HCT116 (cell line): ENCODE measurements around the gene PFN2. TPM values are rescaled to one million over a fixed set of nuclear protein-coding genes. Genes with fewer than 3 reads are reported as not detected.

ENCODE experiments used
- ATAC-seq: fragments of 200-7000 bp; cut with Tn5 transposase; 2 replicates; pipeline ENCODE4 v1.9.1; 2020; ENCODE audit warnings: mild to moderate bottlenecking, moderate library complexity
- BruUV-seq: library from RNA; stranded (reverse); fragments of 400-500 nt; replicated peaks from 2 replicates; lab custom pipeline; 2021; lab: Mats Ljungman, UMichigan
- CTCF ChIA-PET: fragments of 300-600 bp; sonication (Branson Sonifier 250); formaldehyde crosslinking; loops from one replicate; lab custom pipeline; 2021; ENCODE audit warnings: antibody characterized with exemption; lab: Charles Lee
- POLR2A ChIA-PET: fragments of 300-600, 350-600 bp; sonication (Branson Sonifier 250); formaldehyde crosslinking; loops from one replicate; lab custom pipeline; 2021; ENCODE audit warnings: antibody characterized with exemption; lab: Charles Lee
- RAD21 ChIA-PET, 2 experiments: fragments of 300-600 bp; sonication (Branson Sonifier 250); formaldehyde crosslinking; loops; one replicate each; lab custom pipeline; 2023; ENCODE audit warnings: low total read pairs in 2 of 2; ENCODE audit not compliant: uncharacterized antibody in 2 of 2, unreplicated experiment in 2 of 2, low non-redundant PET in 1 of 2; lab: Charles Lee
- DNase-seq: peaks from one replicate; pipeline ENCODE4 v3.0.0-alpha.2; 2010; ENCODE audit warnings: low read depth, low spot score
- H2AFZ ChIP-seq: fragments of 200-600 bp; shearing (Covaris generic), sonication (generic); 2 replicates; pipeline ENCODE4 v1.6.1; 2017; ENCODE audit warnings: low read depth, mixed run types, mixed read lengths, antibody characterized with exemption, low read length; ENCODE audit not compliant: poor library complexity, severe bottlenecking
- H3K27ac ChIP-seq: 2 replicates; pipeline ENCODE4 v1.5.1; 2012; ENCODE audit warnings: low read depth, low read length
- H3K27me3 ChIP-seq: fragments of 200-600 bp; sonication (generic); 2 replicates; pipeline ENCODE4 v1.6.1; 2016; ENCODE audit warnings: mixed run types, low read length, mixed read lengths; ENCODE audit not compliant: insufficient read depth
- H3K36me3 ChIP-seq, 2 experiments: fragments of 200-500 bp in 1 of 2; fragments of 200-600 bp in 1 of 2; sonication (Bioruptor generic) in 1 of 2; sonication (generic) in 1 of 2; 2 replicates each; pipeline versions ENCODE4 v1.5.1 to v1.6.1; 2014 to 2016; ENCODE audit warnings: low read length in 2 of 2, inconsistent platforms in 1 of 2, mixed read lengths in 1 of 2, mixed run types in 1 of 2; ENCODE audit not compliant: insufficient read depth in 2 of 2, control insufficient read depth in 1 of 2
- H3K4me1 ChIP-seq, 2 experiments: fragments of 200-600 bp in 1 of 2; sonication (generic) in 1 of 2; 2 replicates each; pipeline versions ENCODE4 v1.5.1 to v1.6.1; 2012 to 2017; ENCODE audit warnings: low read length in 2 of 2, inconsistent platforms in 1 of 2, mild to moderate bottlenecking in 1 of 2, mixed read lengths in 1 of 2, mixed run types in 1 of 2, moderate library complexity in 1 of 2; ENCODE audit not compliant: insufficient read depth in 2 of 2, control insufficient read depth in 1 of 2
- H3K4me2 ChIP-seq: fragments of 200-600 bp; sonication (generic); 2 replicates; pipeline ENCODE4 v1.6.1; 2017; ENCODE audit warnings: mixed run types, low read length, mixed read lengths
- H3K4me3 ChIP-seq, 2 experiments: fragments of 200-600 bp in 1 of 2; sonication (generic) in 1 of 2; replicated peaks in 1 of 2; 2 replicates each; pipeline ENCODE4 v1.5.1; 2011 to 2016; ENCODE audit warnings: low read length in 2 of 2, control low read depth in 1 of 2, low read depth in 1 of 2, mild to moderate bottlenecking in 1 of 2, mixed read lengths in 1 of 2, mixed run types in 1 of 2
- H3K79me2 ChIP-seq: fragments of 200-600 bp; sonication (generic); 2 replicates; pipeline ENCODE4 v1.6.1; 2017; ENCODE audit warnings: mild to moderate bottlenecking, mixed run types, low read length, moderate library complexity, mixed read lengths; ENCODE audit not compliant: insufficient read depth
- H3K9ac ChIP-seq: fragments of 200-600 bp; sonication (generic); 2 replicates; pipeline ENCODE4 v1.6.1; 2016; ENCODE audit warnings: low read length, mixed read lengths
- H3K9me2 ChIP-seq: fragments of 200-600 bp; sonication (generic), shearing (Covaris generic); 2 replicates; pipeline ENCODE4 v1.6.1; 2017; ENCODE audit warnings: mixed run types, mild to moderate bottlenecking, moderate library complexity; ENCODE audit not compliant: insufficient read depth
- H3K9me3 ChIP-seq, 2 experiments: fragments of 200-500 bp in 1 of 2; fragments of 200-600 bp in 1 of 2; sonication (Bioruptor generic) in 1 of 2; sonication (generic) in 1 of 2; 2 replicates each; pipeline ENCODE4 v1.6.1; 2014 to 2017; ENCODE audit warnings: low read length in 2 of 2, mixed read lengths in 2 of 2, inconsistent platforms in 1 of 2, low read depth in 1 of 2, mild to moderate bottlenecking in 1 of 2, mixed run types in 1 of 2, moderate library complexity in 1 of 2; ENCODE audit not compliant: control insufficient read depth in 1 of 2, insufficient read depth in 1 of 2
- H4K20me1 ChIP-seq: fragments of 200-600 bp; sonication (generic), shearing (Covaris generic); 2 replicates; pipeline ENCODE4 v1.6.1; 2017; ENCODE audit warnings: mixed run types, mild to moderate bottlenecking, moderate library complexity; ENCODE audit not compliant: insufficient read depth
- ATF3 ChIP-seq: IDR thresholded peaks from 2 replicates; pipeline ENCODE4 v1.6.1; 2012
- CBX3 ChIP-seq: IDR thresholded peaks from 2 replicates; pipeline ENCODE4 v1.6.1; 2012; ENCODE audit warnings: low read depth
- CEBPB ChIP-seq: IDR thresholded peaks from 2 replicates; pipeline ENCODE4 v1.6.1; 2012; ENCODE audit warnings: low read depth
- EGR1 ChIP-seq: IDR thresholded peaks from 2 replicates; pipeline ENCODE4 v1.6.1; 2012; ENCODE audit warnings: low read depth
- ELF1 ChIP-seq: IDR thresholded peaks from 2 replicates; pipeline ENCODE4 v1.6.1; 2012; ENCODE audit warnings: low read depth, borderline replicate concordance
- EZH2 ChIP-seq: fragments of 200-600 bp; sonication (generic); IDR thresholded peaks from 2 replicates; pipeline ENCODE4 v1.6.1; 2017; ENCODE audit warnings: antibody characterized with exemption, mixed run types
- EZH2phosphoT487 ChIP-seq: fragments of 200-600 bp; IDR thresholded peaks from 2 replicates; pipeline ENCODE4 v1.6.1; 2018; ENCODE audit warnings: antibody characterized with exemption, borderline replicate concordance
- FOSL1 ChIP-seq: IDR thresholded peaks from 2 replicates; pipeline ENCODE4 v1.6.1; 2012; ENCODE audit warnings: low read depth
- JUND ChIP-seq: IDR thresholded peaks from 2 replicates; pipeline ENCODE4 v1.6.1; 2012
- MAX ChIP-seq: IDR thresholded peaks from 2 replicates; pipeline ENCODE4 v1.6.1; 2012
- POLR2A ChIP-seq: IDR thresholded peaks from 2 replicates; pipeline ENCODE4 v1.7.0; 2011; ENCODE audit warnings: borderline replicate concordance; ENCODE audit not compliant: insufficient read depth, insufficient read length; ENCODE audit errors: extremely low read depth
- POLR2AphosphoS5 ChIP-seq: IDR thresholded peaks from 2 replicates; pipeline ENCODE4 v1.6.1; 2011; ENCODE audit warnings: mild to moderate bottlenecking, low read depth, low read length, moderate library complexity
- SP1 ChIP-seq: IDR thresholded peaks from 2 replicates; pipeline ENCODE4 v1.6.1; 2012; ENCODE audit warnings: low read depth
- SRF ChIP-seq: IDR thresholded peaks from 2 replicates; pipeline ENCODE4 v1.6.1; 2012; ENCODE audit warnings: low read depth
- TCF7L2 ChIP-seq: IDR thresholded peaks from 2 replicates; pipeline ENCODE4 v1.7.0; 2011; ENCODE audit warnings: borderline replicate concordance, inconsistent platforms; ENCODE audit not compliant: insufficient read depth, insufficient read length; ENCODE audit errors: extremely low read depth
- YY1 ChIP-seq: IDR thresholded peaks from 2 replicates; pipeline ENCODE4 v1.6.1; 2011; ENCODE audit warnings: low read length, low read depth, moderate library complexity, mild to moderate bottlenecking; ENCODE audit not compliant: insufficient replicate concordance; ENCODE audit errors: extremely low read depth
- ZFX ChIP-seq: fragments of 450-650 bp; IDR thresholded peaks from 2 replicates; pipeline ENCODE4 v1.6.1; 2017
- ZNF274 ChIP-seq: fragments of 200-500 bp; sonication (Bioruptor generic); IDR thresholded peaks from 2 replicates; pipeline ENCODE4 v1.6.1; 2014; ENCODE audit warnings: mild to moderate bottlenecking, low read depth, low read length, inconsistent platforms
- intact Hi-C: fragments of 100-400 bp; cut with micrococcal nuclease; formaldehyde crosslinking; loops from 2 replicates; pipeline ENCODE4 v1.10.0; 2022
- total RNA-seq: library from RNA; stranded (reverse); gene quantifications from one replicate; pipeline ENCODE4 v1.2.1, GENCODE V29; 2021; ENCODE audit not compliant: unreplicated experiment

Gene PFN2
- total RNA-seq, 1 experiment from 2014 or later, result 131 TPM

GRCh38 chr3:149999421-149999820, 28.7 kb upstream of the PFN2 start:
- no peaks in the 10 kb centered on the region for H3K9me2 ChIP-seq
- H3K27ac ChIP-seq, result no peak overlapping the region
- peaks cover 5 to 6% of the 10 kb centered on the region in 2 experiments; a peak in 2 of 4 replicates for H3K9me3 ChIP-seq
- no TSS peak for BruUV-seq
- no peaks in the 10 kb centered on the region for H3K27me3 ChIP-seq
- H2AFZ ChIP-seq, result no peak overlapping the region
- RAD21 ChIA-PET, result no interaction called here
- ATAC-seq, result no peak
- no peaks in the 10 kb centered on the region for H3K4me1 ChIP-seq
- DNase-seq, result no peak
- POLR2A ChIA-PET, result no interaction called here
- no peak overlapping the region for H3K4me3 ChIP-seq
- no peaks in the 10 kb centered on the region for H4K20me1 ChIP-seq
- TF ChIP-seq EZH2phosphoT487 (no peak), ELF1 (no peak), SRF (no peak), EZH2 (no peak), CBX3 (no peak), MAX (no peak), CEBPB (no peak), ATF3 (no peak), JUND (no peak), FOSL1 (no peak), YY1 (no peak), ZFX (no peak)
- H3K36me3 ChIP-seq, result no peaks in the 10 kb centered on the region
- CTCF ChIA-PET, result no interaction called here
- no peak overlapping the region for H3K9ac ChIP-seq
- no peaks in the 10 kb centered on the region for H3K79me2 ChIP-seq
- intact Hi-C loops, result no loop called here
- no peak overlapping the region for H3K4me2 ChIP-seq

- Histone ChIP-seq H3K4me1 (no peaks in the 10 kb centered on the region), H3K27me3 (no peaks in the 10 kb centered on the region), H3K36me3 (no peaks in the 10 kb centered on the region), H3K9me2 (no peaks in the 10 kb centered on the region), H3K9ac (no peak overlapping the region), H4K20me1 (no peaks in the 10 kb centered on the region), H3K9me3 (peaks cover 5 to 6% of the 10 kb centered on the region in 2 experiments; a peak in 2 of 4 replicates), H3K27ac (no peak overlapping the region), H2AFZ (no peak overlapping the region), H3K4me3 (no peak overlapping the region), H3K4me2 (no peak overlapping the region), H3K79me2 (no peaks in the 10 kb centered on the region)
- no peak for TF ChIP-seq EGR1
- no peak for TF ChIP-seq ZNF274
- TF ChIP-seq POLR2AphosphoS5, result no peak
- no peak for TF ChIP-seq SP1
- TF ChIP-seq ELF1, result no peak
- no peak for TF ChIP-seq EZH2
- TF ChIP-seq TCF7L2, result no peak
- no peak for TF ChIP-seq JUND
- no peak for TF ChIP-seq FOSL1
- no peak for TF ChIP-seq SRF
- TF ChIP-seq POLR2A, result no peak
- no peak for TF ChIP-seq ATF3
- no peak for ATAC-seq
- no peak for DNase-seq
- POLR2A ChIA-PET, result no interaction called here
- RAD21 ChIA-PET, result no interaction called here
- no TSS peak for BruUV-seq
- intact Hi-C loops, result no loop called here
- CTCF ChIA-PET, result no interaction called here
Observed at GRCh38 chr3:149998946-149999345, 28.3 kb upstream of the PFN2 start.
